RWPE2 (cell line): ENCODE results near the gene AVEN.

Source experiments
- ATAC-seq: fragments of 200-7000 bp; cut with Tn5 transposase; 3 replicates; pipeline ENCODE4 v1.9.1; 2021; ENCODE audit warnings: low read depth
- DNase-seq: peaks from one replicate; pipeline ENCODE4 v3.0.0-alpha.2; 2020; ENCODE audit warnings: low spot score
- H3K27ac ChIP-seq: fragments of 450-650 bp; 2 replicates; pipeline ENCODE4 v1.5.1; 2017; ENCODE audit warnings: mild to moderate bottlenecking; ENCODE audit not compliant: poor library complexity, severe bottlenecking
- H3K27me3 ChIP-seq: fragments of 250-450 bp; sonication (Bioruptor Pico); 2 replicates; pipeline ENCODE4 v1.5.1; 2021; ENCODE audit warnings: mild to moderate bottlenecking, moderate library complexity; ENCODE audit not compliant: insufficient read depth, poor library complexity, severe bottlenecking
- H3K36me3 ChIP-seq: fragments of 250-450 bp; sonication (Bioruptor Pico); 2 replicates; pipeline ENCODE4 v1.5.1; 2020; ENCODE audit warnings: low read depth, mild to moderate bottlenecking, moderate library complexity
- H3K4me1 ChIP-seq: fragments of 250-450 bp; sonication (Bioruptor Pico); 2 replicates; pipeline ENCODE4 v1.5.1; 2021; ENCODE audit warnings: mild to moderate bottlenecking, moderate library complexity; ENCODE audit not compliant: insufficient read depth, poor library complexity, severe bottlenecking
- H3K4me3 ChIP-seq: fragments of 250-450 bp; sonication (Bioruptor Pico); 2 replicates; pipeline ENCODE4 v1.5.1; 2021; ENCODE audit warnings: mild to moderate bottlenecking, moderate library complexity; ENCODE audit not compliant: severe bottlenecking
- H3K9me3 ChIP-seq: fragments of 250-450 bp; sonication (Bioruptor Pico); 2 replicates; pipeline ENCODE4 v1.5.1; 2021; ENCODE audit warnings: mild to moderate bottlenecking, moderate library complexity; ENCODE audit not compliant: severe bottlenecking
- TF ChIP-seq, protein P1 (sequence below): fragments of 450-650 bp; IDR thresholded peaks from one replicate; pipeline ENCODE4 v1.5.1; 2017; ENCODE audit warnings: mild to moderate bottlenecking, moderate library complexity; ENCODE audit not compliant: poor library complexity, severe bottlenecking

AVEN gene

DNA sequence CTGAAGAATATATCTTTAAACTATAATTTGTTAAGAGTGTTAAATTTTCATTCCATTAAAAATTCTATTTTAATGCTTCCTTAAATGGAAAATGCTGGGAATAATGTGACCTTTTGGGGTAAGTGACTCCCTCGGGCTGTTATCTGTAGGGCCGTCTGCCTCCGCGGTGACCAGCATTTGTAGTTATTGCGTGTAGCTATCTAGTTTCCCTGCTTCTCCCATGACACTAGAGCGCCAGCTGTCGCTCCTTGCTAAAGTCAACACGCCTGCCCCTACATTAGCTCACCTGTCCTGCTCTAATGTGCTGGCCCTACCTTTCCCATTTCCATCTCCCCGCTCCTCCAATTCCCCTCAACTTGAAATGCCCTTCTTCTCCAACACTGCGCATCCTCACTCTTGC, 83.1 kb downstream of the AVEN start:
- no peak overlapping the region for H3K4me3 ChIP-seq
- DNase-seq (no peak), ATAC-seq (no peak)
- no peaks in the 10 kb centered on the region for H3K4me1 ChIP-seq
- H3K27me3 ChIP-seq = no peaks in the 10 kb centered on the region
- TF ChIP-seq, protein P1, sequence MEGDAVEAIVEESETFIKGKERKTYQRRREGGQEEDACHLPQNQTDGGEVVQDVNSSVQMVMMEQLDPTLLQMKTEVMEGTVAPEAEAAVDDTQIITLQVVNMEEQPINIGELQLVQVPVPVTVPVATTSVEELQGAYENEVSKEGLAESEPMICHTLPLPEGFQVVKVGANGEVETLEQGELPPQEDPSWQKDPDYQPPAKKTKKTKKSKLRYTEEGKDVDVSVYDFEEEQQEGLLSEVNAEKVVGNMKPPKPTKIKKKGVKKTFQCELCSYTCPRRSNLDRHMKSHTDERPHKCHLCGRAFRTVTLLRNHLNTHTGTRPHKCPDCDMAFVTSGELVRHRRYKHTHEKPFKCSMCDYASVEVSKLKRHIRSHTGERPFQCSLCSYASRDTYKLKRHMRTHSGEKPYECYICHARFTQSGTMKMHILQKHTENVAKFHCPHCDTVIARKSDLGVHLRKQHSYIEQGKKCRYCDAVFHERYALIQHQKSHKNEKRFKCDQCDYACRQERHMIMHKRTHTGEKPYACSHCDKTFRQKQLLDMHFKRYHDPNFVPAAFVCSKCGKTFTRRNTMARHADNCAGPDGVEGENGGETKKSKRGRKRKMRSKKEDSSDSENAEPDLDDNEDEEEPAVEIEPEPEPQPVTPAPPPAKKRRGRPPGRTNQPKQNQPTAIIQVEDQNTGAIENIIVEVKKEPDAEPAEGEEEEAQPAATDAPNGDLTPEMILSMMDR = no peak
- H3K9me3 ChIP-seq = no peaks in the 10 kb centered on the region
- H3K36me3 ChIP-seq = no peaks in the 10 kb centered on the region
- H3K27ac ChIP-seq = no peak overlapping the region

DNA sequence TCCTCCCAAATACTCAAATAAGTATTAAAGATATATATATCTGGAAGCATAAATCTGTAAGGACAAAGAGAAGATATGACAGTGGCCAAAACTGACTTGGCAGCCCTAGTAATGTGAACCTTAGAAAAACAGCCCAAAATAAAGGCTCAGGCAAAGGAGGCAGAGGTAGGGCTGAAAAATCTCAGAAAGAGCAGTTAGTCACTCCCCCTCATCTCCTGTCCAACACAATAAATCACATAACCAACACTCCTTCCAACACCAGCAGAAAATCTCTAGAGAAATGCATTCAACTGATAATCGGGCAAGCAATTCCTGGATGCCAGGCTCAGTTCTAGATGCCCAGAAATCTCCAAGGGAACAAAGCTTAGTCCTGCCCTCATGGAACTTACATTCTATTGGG, 92.9 kb downstream of the AVEN start:
- Histone ChIP-seq H3K4me3 (no peak overlapping the region), H3K27me3 (no peaks in the 10 kb centered on the region), H3K4me1 (no peaks in the 10 kb centered on the region), H3K27ac (no peak overlapping the region), H3K36me3 (no peaks in the 10 kb centered on the region), H3K9me3 (no peaks in the 10 kb centered on the region)
- no peak for ATAC-seq
- TF ChIP-seq, protein P1 = no peak
- no peak for DNase-seq

DNA sequence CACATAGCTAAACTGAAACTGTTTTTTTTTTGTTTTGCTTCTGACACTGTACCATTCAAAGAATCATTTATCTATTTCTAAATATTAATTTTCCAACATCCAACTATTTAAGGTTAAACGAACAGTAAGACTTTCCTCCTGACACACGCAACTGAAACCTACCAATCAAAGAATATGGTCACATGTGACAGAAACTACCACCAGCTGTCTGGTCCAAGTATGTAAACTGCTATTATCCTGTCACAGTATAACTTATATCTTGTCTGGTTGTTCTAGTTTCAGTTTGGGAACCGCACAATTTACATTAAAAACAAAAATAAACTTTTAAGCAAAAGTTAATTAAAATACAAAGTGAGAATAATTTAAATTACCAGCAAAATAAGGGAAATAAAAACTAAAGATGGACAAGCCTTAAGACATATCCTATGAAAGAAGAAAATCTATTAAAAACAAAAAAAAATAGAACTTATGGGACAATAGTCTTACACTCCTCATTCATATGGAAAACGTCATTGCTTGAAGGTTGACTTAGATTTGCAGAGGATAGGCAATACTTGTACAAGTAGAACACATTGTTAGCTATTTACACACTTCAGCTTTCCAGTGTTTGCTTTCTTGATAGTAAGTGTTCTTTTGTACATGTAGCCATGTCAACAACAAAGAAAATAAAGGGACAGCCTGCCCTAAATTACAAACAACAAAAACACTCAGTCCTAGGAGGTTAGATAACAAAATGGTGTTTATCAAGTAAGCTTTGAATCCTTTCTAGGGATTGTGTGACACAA, 97.5 kb downstream of the AVEN start:
- Histone ChIP-seq H3K36me3 (no peaks in the 10 kb centered on the region), H3K27me3 (no peaks in the 10 kb centered on the region), H3K4me1 (no peaks in the 10 kb centered on the region), H3K9me3 (no peaks in the 10 kb centered on the region), H3K27ac (no peak overlapping the region), H3K4me3 (no peak overlapping the region)
- DNase-seq (no peak), ATAC-seq (no peak)
- TF ChIP-seq, protein P1 = no peak

DNA sequence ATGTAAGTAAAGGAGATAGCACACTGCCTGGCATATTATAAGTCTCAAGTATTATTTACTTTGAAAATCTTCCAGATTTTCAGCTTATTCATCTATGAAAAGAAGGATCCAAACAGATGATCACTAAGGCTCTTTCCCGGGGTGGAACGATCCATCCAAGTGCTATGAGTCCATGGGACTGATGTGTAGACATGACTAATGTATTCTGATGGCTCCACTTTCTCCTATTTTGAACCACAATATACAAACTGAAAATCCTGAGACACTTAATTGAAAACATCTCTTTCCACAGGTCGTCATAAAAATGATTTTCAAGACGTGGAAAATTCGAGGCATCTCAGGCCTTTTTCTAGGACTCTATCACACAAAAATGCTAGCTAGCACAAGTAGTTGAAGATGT, 104.1 kb downstream of the AVEN start:
- DNase-seq = no peak
- H3K4me3 ChIP-seq = no peak overlapping the region
- H3K36me3 ChIP-seq = no peaks in the 10 kb centered on the region
- no peaks in the 10 kb centered on the region for H3K4me1 ChIP-seq
- TF ChIP-seq, protein P1 = no peak
- no peak for ATAC-seq
- H3K27me3 ChIP-seq = no peaks in the 10 kb centered on the region
- H3K9me3 ChIP-seq = no peaks in the 10 kb centered on the region
- H3K27ac ChIP-seq = no peak overlapping the region

DNA sequence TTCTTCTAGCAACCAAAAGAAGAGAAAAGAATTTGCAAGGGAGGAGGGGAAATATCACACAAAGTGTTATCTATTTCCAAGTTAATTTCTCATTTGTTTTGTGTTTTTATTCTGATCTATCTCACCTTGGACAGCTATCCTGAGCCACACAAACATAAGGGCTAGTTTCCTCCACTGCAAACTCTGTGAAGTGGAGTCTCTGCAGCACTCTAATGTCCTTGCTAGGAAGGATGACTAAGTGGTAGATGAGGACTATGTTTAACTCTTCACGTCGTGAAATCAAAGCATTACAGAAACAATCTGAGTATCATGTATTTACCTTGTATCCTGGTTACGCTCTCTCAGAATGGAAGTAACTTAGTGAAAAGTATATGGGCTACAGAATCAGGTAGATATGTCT, 104.6 kb downstream of the AVEN start:
- Histone ChIP-seq H3K4me3 (no peak overlapping the region), H3K36me3 (no peaks in the 10 kb centered on the region), H3K27ac (no peak overlapping the region), H3K27me3 (no peaks in the 10 kb centered on the region), H3K9me3 (no peaks in the 10 kb centered on the region), H3K4me1 (no peaks in the 10 kb centered on the region)
- ATAC-seq (no peak), DNase-seq (no peak)
- TF ChIP-seq, protein P1 = no peak
